Non-pigmented ciliary epithelial cell (primary cell): ENCODE results near the gene TRAPPC3.
"Not testable (repeated sequence)": the region's sequence is repeated elsewhere in the genome, so short reads cannot be mapped to it uniquely, and the experiment has no call there.

Source experiments
- DNase-seq: peaks from one replicate; pipeline ENCODE4 v3.0.0-alpha.2; 2010; ENCODE audit warnings: low read depth

Gene TRAPPC3

GRCh38 chr1:36166136-36166535 lies 16.9 kb upstream of the TRAPPC3 start:
- no peak for DNase-seq

GRCh38 chr1:36165145-36165544 lies 15.9 kb upstream of the TRAPPC3 start:
- DNase-seq = no peak

- no peak for DNase-seq
Observed at GRCh38 chr1:36164361-36164760, 15.1 kb upstream of the TRAPPC3 start.

- no peak for DNase-seq
Observed at GRCh38 chr1:36163426-36163825, 14.1 kb upstream of the TRAPPC3 start.

- DNase-seq = no peak
Observed at GRCh38 chr1:36162680-36163239, 13.5 kb upstream of the TRAPPC3 start.

- DNase-seq = no peak
Observed at GRCh38 chr1:36161641-36162531, 12.6 kb upstream of the TRAPPC3 start.

GRCh38 chr1:36160949-36161485 lies 11.7 kb upstream of the TRAPPC3 start:
- no peak for DNase-seq

- no peak for DNase-seq
Observed at GRCh38 chr1:36160388-36160948, 11.2 kb upstream of the TRAPPC3 start.

GRCh38 chr1:36159614-36160387 lies 10.5 kb upstream of the TRAPPC3 start:
- DNase-seq = no peak

GRCh38 chr1:36158827-36159252 lies 9.6 kb upstream of the TRAPPC3 start:
- not testable (repeated sequence) for DNase-seq

GRCh38 chr1:36157973-36158826 lies 8.9 kb upstream of the TRAPPC3 start:
- no peak for DNase-seq

GRCh38 chr1:36157115-36157903 lies 8.0 kb upstream of the TRAPPC3 start:
- no peak for DNase-seq

- DNase-seq = no peak
Observed at GRCh38 chr1:36156329-36157114, 7.2 kb upstream of the TRAPPC3 start.

- DNase-seq = no peak
Observed at GRCh38 chr1:36155408-36156328, 6.4 kb upstream of the TRAPPC3 start, which contains the start of gene MAP7D1. Gene MAP7D1, plus strand, starts transcription at chr1:36156160. Its CDS starts 258 bp downstream, at chr1:36156418.

- DNase-seq = no peak
Observed at GRCh38 chr1:36154765-36155407, 5.6 kb upstream of the TRAPPC3 start.

- DNase-seq = no peak
Observed at GRCh38 chr1:36154335-36154734, 5.0 kb upstream of the TRAPPC3 start.

GRCh38 chr1:36153476-36153875 lies 4.2 kb upstream of the TRAPPC3 start:
- no peak for DNase-seq

- no peak for DNase-seq
Observed at GRCh38 chr1:36151845-36152203, 2.5 kb upstream of the TRAPPC3 start.
